ENCODE data around the gene SLC6A19.
"Not testable (repeated sequence)": the region's sequence is repeated elsewhere in the genome, so short reads cannot be mapped to it uniquely, and the experiment has no call there.

SLC6A19 gene

GRCh38 chr5:1247811-1248210 lies 46.4 kb downstream of the SLC6A19 start:
- DNase-seq: no peak

GRCh38 chr5:1249366-1250280 lies 48.2 kb downstream of the SLC6A19 start:
- no peak for DNase-seq

DNA sequence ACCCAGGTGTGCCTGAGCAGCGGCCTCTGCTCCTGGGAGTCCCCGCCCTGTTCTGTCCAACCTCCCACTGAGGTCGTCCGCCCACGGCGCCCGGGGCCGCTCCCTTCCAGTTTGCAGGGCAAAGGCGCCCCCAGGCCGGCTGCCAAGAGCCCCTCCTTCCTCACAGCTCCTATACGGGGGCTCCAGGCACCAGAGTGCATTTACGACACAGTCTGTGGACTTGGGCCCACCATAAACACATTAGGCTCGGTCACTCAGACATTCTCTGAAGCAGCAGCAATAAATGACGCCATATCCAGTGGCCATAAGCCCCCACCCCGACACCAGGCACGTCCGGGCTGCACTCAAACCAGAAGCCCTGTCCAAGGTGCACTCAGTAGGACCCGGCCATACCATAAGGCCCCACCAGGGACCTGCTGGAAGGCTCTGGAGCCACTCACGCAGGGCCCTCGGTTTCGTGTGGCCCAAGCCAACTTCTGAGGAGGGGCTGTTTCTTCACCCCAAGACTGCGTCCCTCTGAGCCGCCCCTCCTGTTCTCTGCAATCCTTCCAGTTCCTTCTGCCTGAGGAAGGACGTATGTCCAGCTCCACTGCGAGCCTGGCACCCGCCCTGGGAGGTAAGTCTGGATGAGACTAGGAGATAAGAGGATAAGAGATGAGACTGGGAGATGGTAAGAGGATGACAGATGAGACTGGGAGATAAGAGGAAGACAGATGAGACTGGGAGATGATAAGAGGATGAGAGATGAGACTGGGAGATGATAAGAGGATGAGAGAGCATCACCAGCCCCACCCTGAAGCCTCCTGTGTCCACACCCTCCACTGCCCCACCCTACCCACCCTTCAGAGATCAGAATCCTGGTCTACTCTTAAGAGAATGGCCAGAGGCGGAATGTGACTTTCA lies 50.5 kb downstream of the SLC6A19 start:
- no peak for DNase-seq

- no peak for DNase-seq
Measured at GRCh38 chr5:1252681-1253080, 51.3 kb downstream of the SLC6A19 start.

- DNase-seq: no peak
Measured at GRCh38 chr5:1253456-1254105, 52.2 kb downstream of the SLC6A19 start.

GRCh38 chr5:1254196-1254595 lies 52.8 kb downstream of the SLC6A19 start:
- DNase-seq: no peak

- peak; percentile 13 for DNase-seq
Measured at GRCh38 chr5:1255081-1255561, 53.7 kb downstream of the SLC6A19 start.

- no peak for DNase-seq
Measured at GRCh38 chr5:1256776-1257175, 55.4 kb downstream of the SLC6A19 start.

DNA sequence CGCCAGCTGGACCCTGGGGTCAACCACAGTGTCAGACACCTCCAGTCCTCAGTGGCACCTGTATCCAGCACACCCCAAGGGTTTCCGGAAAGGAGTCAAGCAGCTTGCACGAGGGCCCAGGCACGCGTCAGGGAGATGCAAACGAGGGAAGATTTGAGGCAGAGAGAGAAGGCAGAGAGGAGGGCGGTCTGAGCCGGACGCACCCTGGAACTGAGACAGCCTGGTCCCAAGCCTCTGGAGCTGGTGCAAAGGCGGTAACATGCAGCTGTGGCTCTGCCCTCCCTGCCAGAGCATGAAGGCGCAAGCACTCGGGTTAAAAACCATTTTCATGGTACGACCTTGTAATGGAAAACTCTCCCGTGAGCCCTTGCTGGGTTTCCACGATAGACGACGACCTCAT lies 56.0 kb downstream of the SLC6A19 start:
- DNase-seq: no peak

- DNase-seq: no peak
Measured at GRCh38 chr5:1257841-1258240, 56.4 kb downstream of the SLC6A19 start.

DNA sequence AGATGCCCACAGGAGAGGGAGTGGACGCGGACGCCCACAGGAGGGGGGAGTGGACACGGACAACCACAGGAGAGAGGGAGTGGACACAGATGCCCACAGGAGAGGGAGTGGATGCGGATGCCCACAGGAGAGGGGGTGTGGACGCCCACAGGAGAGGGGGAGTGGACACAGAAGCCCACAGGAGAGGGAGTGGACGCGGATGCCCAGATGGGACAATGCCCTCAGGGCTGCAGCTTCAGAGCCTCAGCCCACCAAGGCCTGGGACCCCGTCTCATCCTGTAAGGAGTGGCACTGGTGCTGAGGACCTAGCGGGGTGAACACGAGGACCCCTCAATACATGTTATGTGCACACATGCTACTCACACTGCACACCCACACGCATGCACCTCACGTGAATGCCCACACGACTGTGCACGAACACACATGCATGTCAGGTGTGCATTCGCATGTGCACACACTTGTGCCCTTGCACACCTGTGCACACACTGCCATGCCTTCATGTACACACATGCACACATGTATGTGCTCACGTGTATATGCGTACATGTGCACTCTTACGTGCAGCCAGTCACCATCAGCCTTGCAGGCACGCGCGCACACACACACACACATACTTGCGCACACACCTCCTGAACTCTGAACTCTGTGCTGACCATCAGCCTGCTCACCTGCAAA lies 58.5 kb downstream of the SLC6A19 start:
- DNase-seq: no peak

GRCh38 chr5:1261643-1262042 lies 60.2 kb downstream of the SLC6A19 start:
- no peak for DNase-seq

DNA sequence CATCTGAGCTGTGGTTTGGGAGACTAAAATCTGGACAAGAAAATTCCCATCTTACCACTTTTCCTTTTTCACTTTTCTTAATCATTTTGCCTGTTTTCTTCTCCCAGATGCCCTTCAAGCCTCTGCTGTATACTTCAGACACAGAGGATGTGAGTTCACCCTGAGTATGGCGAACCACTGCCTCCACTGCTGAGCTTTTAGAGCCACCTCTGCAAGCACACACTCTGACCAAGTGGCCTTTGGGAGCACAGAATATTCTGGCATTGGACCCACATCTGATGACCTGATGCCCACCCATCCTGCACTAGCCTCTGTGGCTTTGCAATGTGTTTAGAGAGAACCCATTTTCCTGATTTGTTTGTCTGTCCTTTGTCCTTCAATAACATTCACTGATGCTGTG lies 61.0 kb downstream of the SLC6A19 start:
- no peak for DNase-seq

GRCh38 chr5:1264211-1264610 lies 62.8 kb downstream of the SLC6A19 start:
- DNase-seq: no peak

GRCh38 chr5:1265026-1265425 lies 63.6 kb downstream of the SLC6A19 start:
- DNase-seq: no peak

- no peak for DNase-seq
Measured at GRCh38 chr5:1265461-1266455, 64.4 kb downstream of the SLC6A19 start.

DNA sequence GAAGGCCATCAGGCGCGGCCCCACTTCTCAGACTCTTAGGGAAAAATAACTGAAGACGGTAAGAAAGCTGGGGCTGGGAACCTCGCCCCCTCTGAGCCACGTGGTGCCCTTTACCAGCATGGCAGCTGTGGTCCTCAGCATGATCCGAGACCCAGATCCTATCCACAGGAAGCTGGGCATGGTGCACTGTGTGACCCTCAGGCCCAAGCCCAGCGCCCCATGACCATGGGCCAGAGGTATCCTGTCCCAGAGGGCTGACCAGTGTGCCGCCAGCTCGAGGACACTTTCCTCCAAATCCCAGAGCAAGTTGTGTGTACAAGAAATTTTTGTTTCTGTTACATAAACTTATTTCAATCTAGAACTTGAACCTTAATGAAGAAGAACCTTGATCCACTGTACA lies 65.4 kb downstream of the SLC6A19 start:
- no peak for DNase-seq

- DNase-seq: not testable (repeated sequence)
Measured at GRCh38 chr5:1267464-1267863, 66.1 kb downstream of the SLC6A19 start.

GRCh38 chr5:1268056-1268455 lies 66.7 kb downstream of the SLC6A19 start:
- DNase-seq: no peak

- DNase-seq: no peak
Measured at GRCh38 chr5:1268666-1269065, 67.3 kb downstream of the SLC6A19 start.

DNA sequence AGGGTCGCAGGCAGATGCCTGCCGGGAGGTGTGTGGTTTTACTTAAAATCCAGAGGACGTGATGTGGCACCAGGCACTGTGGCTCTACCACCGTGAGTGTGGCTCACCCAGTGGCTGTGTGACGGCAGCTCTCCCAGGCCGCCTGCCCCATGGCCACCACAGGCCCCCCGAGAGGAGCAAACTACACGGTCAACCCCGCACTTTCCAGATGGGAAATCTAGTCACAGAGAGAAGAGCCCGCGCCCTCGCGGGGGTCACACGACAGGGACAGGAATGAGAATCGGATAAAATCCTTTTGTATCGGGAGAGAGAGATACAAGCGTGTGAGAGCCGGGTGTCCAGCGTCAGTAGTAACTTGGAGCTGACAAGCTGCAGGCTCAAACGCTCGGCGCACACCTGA lies 69.0 kb downstream of the SLC6A19 start:
- no peak for DNase-seq
